ENCODE results near the gene UTS2B.
A peak's percentile ranks its signal among the peaks of the same experiment; 100 is the strongest.

The UTS2B gene

DNA sequence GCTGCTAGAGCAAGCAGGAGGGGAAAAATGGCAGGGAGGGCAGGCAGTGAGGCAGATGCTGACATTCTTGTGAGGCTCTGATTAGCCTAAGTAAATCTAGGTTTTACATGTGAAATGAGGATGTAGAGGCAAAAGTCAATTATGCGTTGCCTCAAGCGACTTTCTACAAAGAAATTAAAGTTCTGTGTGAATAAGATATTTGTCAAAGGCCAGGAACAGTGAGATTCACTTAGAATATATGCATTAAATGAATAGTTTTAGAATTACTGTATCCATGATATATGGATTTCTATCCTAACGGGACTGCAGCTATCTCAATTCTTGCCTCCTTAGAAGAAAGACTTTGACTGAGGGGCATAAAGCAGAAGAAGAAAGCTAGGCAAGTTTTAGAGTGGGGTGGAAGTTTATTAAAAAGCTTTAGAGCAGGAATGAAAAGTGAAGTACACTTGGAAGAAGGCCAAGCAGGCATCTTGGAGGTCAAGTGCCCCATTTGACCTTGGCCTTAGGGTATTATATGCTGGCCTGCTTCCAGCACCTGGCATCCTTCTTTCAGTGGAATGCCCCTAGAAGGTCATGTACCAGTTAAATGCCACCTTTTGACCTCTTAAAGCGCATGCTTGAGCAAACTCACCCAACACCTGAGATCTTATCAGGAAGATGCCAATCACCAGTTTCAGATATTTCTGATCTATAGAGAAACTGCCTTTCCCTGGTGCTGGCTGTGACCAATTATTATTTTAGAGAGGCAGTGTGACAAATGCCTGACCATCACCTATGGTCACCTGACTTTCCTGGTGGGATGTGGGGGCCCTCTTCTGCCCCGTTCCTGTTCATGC lies 93.1 kb downstream of the UTS2B start:
- peak in 1 of 2 donors; percentile 10 for DNase-seq
- no peak overlapping the region for H3K23ac ChIP-seq (ENCODE audit: low read length)
- H2AFZ ChIP-seq (ENCODE audit: insufficient read depth, low read length, poor library complexity), result no peak overlapping the region
- WGBS (ENCODE audit: extremely low coverage, insufficient coverage, insufficient read length), result no CpG with 5 or more reads among the region's 5 CpGs
- peaks cover 0 to 3% of the 10 kb centered on the region in 2 experiments for H3K4me1 ChIP-seq (ENCODE audit: control insufficient read depth in 1 of 2, insufficient read depth in 2 of 2, low read length in 2 of 2)
- no peak overlapping the region for H2AK5ac ChIP-seq (ENCODE audit: low read length)
- no peak overlapping the region for H3K18ac ChIP-seq (ENCODE audit: low read length)
- H3K27ac ChIP-seq (ENCODE audit: low read depth, low read length), result no peak overlapping the region
- no peak overlapping the region for H4K8ac ChIP-seq (ENCODE audit: low read depth, low read length)
- no peak overlapping the region for H2BK5ac ChIP-seq (ENCODE audit: low read depth, low read length, poor library complexity)
- H3K9me3 ChIP-seq (ENCODE audit: insufficient read depth, low read depth, low read length), result no peaks in the 10 kb centered on the region
- H2BK120ac ChIP-seq (ENCODE audit: insufficient read depth, low read length, poor library complexity), result no peak overlapping the region
- H3K27me3 ChIP-seq (ENCODE audit: insufficient read depth, low read length), result no peaks in the 10 kb centered on the region
- H3K9ac ChIP-seq (ENCODE audit: low read length), result no peak overlapping the region
- no peak overlapping the region for H2BK12ac ChIP-seq (ENCODE audit: low read length)
- H3K79me2 ChIP-seq (ENCODE audit: control insufficient read depth, insufficient read depth, low read length, poor library complexity), result no peaks in the 10 kb centered on the region
- no peak overlapping the region for H3K14ac ChIP-seq (ENCODE audit: low read length)
- H3K36me3 ChIP-seq (ENCODE audit: control insufficient read depth in 1 of 2, insufficient read depth in 2 of 2, low read length in 2 of 2), result no peaks in the 10 kb centered on the region
- no peak overlapping the region for H4K12ac ChIP-seq (ENCODE audit: low read depth, low read length)
- H4K91ac ChIP-seq (ENCODE audit: low read depth, low read length), result no peak overlapping the region
- no peak overlapping the region for H3K4me2 ChIP-seq (ENCODE audit: low read length)
- H3K79me1 ChIP-seq (ENCODE audit: low read length), result no peaks in the 10 kb centered on the region
- H3K4me3 ChIP-seq (ENCODE audit: low read depth, low read length), result no peak overlapping the region
- H3K4ac ChIP-seq (ENCODE audit: low read depth, low read length), result no peak overlapping the region

- Histone ChIP-seq H3K18ac (ENCODE audit: low read length) (no peak overlapping the region), H3K27ac (ENCODE audit: low read depth, low read length) (no peak overlapping the region), H3K4me2 (ENCODE audit: low read length) (no peak overlapping the region), H3K4me3 (ENCODE audit: low read depth, low read length) (no peak overlapping the region), H3K9me3 (ENCODE audit: insufficient read depth, low read depth, low read length) (no peaks in the 10 kb centered on the region), H2BK120ac (ENCODE audit: insufficient read depth, low read length, poor library complexity) (no peak overlapping the region), H3K79me2 (ENCODE audit: control insufficient read depth, insufficient read depth, low read length, poor library complexity) (no peaks in the 10 kb centered on the region), H3K36me3 (ENCODE audit: control insufficient read depth in 1 of 2, insufficient read depth in 2 of 2, low read length in 2 of 2) (no peaks in the 10 kb centered on the region), H2AK5ac (ENCODE audit: low read length) (no peak overlapping the region), H4K8ac (ENCODE audit: low read depth, low read length) (no peak overlapping the region), H4K12ac (ENCODE audit: low read depth, low read length) (no peak overlapping the region), H3K27me3 (ENCODE audit: insufficient read depth, low read length) (no peaks in the 10 kb centered on the region), H3K23ac (ENCODE audit: low read length) (no peak overlapping the region), H4K91ac (ENCODE audit: low read depth, low read length) (no peak overlapping the region), H3K4me1 (ENCODE audit: control insufficient read depth in 1 of 2, insufficient read depth in 2 of 2, low read length in 2 of 2) (peaks cover 0 to 3% of the 10 kb centered on the region in 2 experiments), H3K79me1 (ENCODE audit: low read length) (no peaks in the 10 kb centered on the region), H2BK5ac (ENCODE audit: low read depth, low read length, poor library complexity) (no peak overlapping the region), H3K4ac (ENCODE audit: low read depth, low read length) (no peak overlapping the region), H2AFZ (ENCODE audit: insufficient read depth, low read length, poor library complexity) (no peak overlapping the region), H3K14ac (ENCODE audit: low read length) (no peak overlapping the region), H2BK12ac (ENCODE audit: low read length) (no peak overlapping the region), H3K9ac (ENCODE audit: low read length) (no peak overlapping the region)
- peak; percentile 56 to 85 for DNase-seq
- no CpG with 5 or more reads among the region's 3 CpGs for WGBS (ENCODE audit: extremely low coverage, insufficient coverage, insufficient read length)
These were observed 93.7 kb downstream of the UTS2B start for GRCh38 chr3:191236646-191237045.

GRCh38 chr3:191235331-191236314 lies 94.7 kb downstream of the UTS2B start:
- Histone ChIP-seq H3K79me1 (ENCODE audit: low read length) (no peaks in the 10 kb centered on the region), H3K4ac (ENCODE audit: low read depth, low read length) (no peak overlapping the region), H3K4me1 (ENCODE audit: control insufficient read depth in 1 of 2, insufficient read depth in 2 of 2, low read length in 2 of 2) (peaks cover 0 to 3% of the 10 kb centered on the region in 2 experiments), H3K27ac (ENCODE audit: low read depth, low read length) (no peak overlapping the region), H3K4me2 (ENCODE audit: low read length) (no peak overlapping the region), H3K4me3 (ENCODE audit: low read depth, low read length) (no peak overlapping the region), H3K14ac (ENCODE audit: low read length) (no peak overlapping the region), H2AFZ (ENCODE audit: insufficient read depth, low read length, poor library complexity) (no peak overlapping the region), H4K91ac (ENCODE audit: low read depth, low read length) (no peak overlapping the region), H2BK5ac (ENCODE audit: low read depth, low read length, poor library complexity) (no peak overlapping the region), H3K79me2 (ENCODE audit: control insufficient read depth, insufficient read depth, low read length, poor library complexity) (no peaks in the 10 kb centered on the region), H2AK5ac (ENCODE audit: low read length) (no peak overlapping the region), H3K36me3 (ENCODE audit: control insufficient read depth in 1 of 2, insufficient read depth in 2 of 2, low read length in 2 of 2) (no peaks in the 10 kb centered on the region), H3K9me3 (ENCODE audit: insufficient read depth, low read depth, low read length) (no peaks in the 10 kb centered on the region), H3K23ac (ENCODE audit: low read length) (no peak overlapping the region), H4K12ac (ENCODE audit: low read depth, low read length) (no peak overlapping the region), H3K27me3 (ENCODE audit: insufficient read depth, low read length) (no peaks in the 10 kb centered on the region), H2BK120ac (ENCODE audit: insufficient read depth, low read length, poor library complexity) (no peak overlapping the region), H3K9ac (ENCODE audit: low read length) (no peak overlapping the region), H3K18ac (ENCODE audit: low read length) (no peak overlapping the region), H2BK12ac (ENCODE audit: low read length) (no peak overlapping the region), H4K8ac (ENCODE audit: low read depth, low read length) (no peak overlapping the region)
- DNase-seq, result peak in 1 of 2 donors; percentile 50
- whole genome bisulfite sequencing (ENCODE audit: extremely low coverage, insufficient coverage, insufficient read length), result no CpG with 5 or more reads among the region's 4 CpGs

- no peak overlapping the region for H3K18ac ChIP-seq (ENCODE audit: low read length)
- no peaks in the 10 kb centered on the region for H3K27me3 ChIP-seq (ENCODE audit: insufficient read depth, low read length)
- no CpG with 5 or more reads among the region's 9 CpGs for WGBS (ENCODE audit: extremely low coverage, insufficient coverage, insufficient read length)
- H4K12ac ChIP-seq (ENCODE audit: low read depth, low read length), result no peak overlapping the region
- H3K9me3 ChIP-seq (ENCODE audit: insufficient read depth, low read depth, low read length), result no peaks in the 10 kb centered on the region
- no peak overlapping the region for H4K8ac ChIP-seq (ENCODE audit: low read depth, low read length)
- no peak overlapping the region for H4K91ac ChIP-seq (ENCODE audit: low read depth, low read length)
- no peaks in the 10 kb centered on the region for H3K79me1 ChIP-seq (ENCODE audit: low read length)
- no peak overlapping the region for H3K27ac ChIP-seq (ENCODE audit: low read depth, low read length)
- H3K4me3 ChIP-seq (ENCODE audit: low read depth, low read length), result no peak overlapping the region
- H3K14ac ChIP-seq (ENCODE audit: low read length), result no peak overlapping the region
- no peak overlapping the region for H3K23ac ChIP-seq (ENCODE audit: low read length)
- no peak overlapping the region for H3K9ac ChIP-seq (ENCODE audit: low read length)
- H3K4ac ChIP-seq (ENCODE audit: low read depth, low read length), result no peak overlapping the region
- peak in 1 of 2 donors; percentile 32 for DNase-seq
- H2AK5ac ChIP-seq (ENCODE audit: low read length), result no peak overlapping the region
- peaks cover 0 to 3% of the 10 kb centered on the region in 2 experiments for H3K4me1 ChIP-seq (ENCODE audit: control insufficient read depth in 1 of 2, insufficient read depth in 2 of 2, low read length in 2 of 2)
- H3K79me2 ChIP-seq (ENCODE audit: control insufficient read depth, insufficient read depth, low read length, poor library complexity), result no peaks in the 10 kb centered on the region
- no peak overlapping the region for H3K4me2 ChIP-seq (ENCODE audit: low read length)
- H2BK5ac ChIP-seq (ENCODE audit: low read depth, low read length, poor library complexity), result no peak overlapping the region
- no peak overlapping the region for H2AFZ ChIP-seq (ENCODE audit: insufficient read depth, low read length, poor library complexity)
- no peak overlapping the region for H2BK12ac ChIP-seq (ENCODE audit: low read length)
- no peak overlapping the region for H2BK120ac ChIP-seq (ENCODE audit: insufficient read depth, low read length, poor library complexity)
- H3K36me3 ChIP-seq (ENCODE audit: control insufficient read depth in 1 of 2, insufficient read depth in 2 of 2, low read length in 2 of 2), result no peaks in the 10 kb centered on the region
These were observed 96.1 kb downstream of the UTS2B start for GRCh38 chr3:191234216-191234615.
